ENCODE measurements around the gene GID8. TPM values are rescaled to one million over a fixed set of nuclear protein-coding genes. Genes with fewer than 3 reads are reported as not detected.

GID8 gene
- total and polyA plus RNA-seq, 2 donors, result 24.0 to 25.7 TPM

DNA sequence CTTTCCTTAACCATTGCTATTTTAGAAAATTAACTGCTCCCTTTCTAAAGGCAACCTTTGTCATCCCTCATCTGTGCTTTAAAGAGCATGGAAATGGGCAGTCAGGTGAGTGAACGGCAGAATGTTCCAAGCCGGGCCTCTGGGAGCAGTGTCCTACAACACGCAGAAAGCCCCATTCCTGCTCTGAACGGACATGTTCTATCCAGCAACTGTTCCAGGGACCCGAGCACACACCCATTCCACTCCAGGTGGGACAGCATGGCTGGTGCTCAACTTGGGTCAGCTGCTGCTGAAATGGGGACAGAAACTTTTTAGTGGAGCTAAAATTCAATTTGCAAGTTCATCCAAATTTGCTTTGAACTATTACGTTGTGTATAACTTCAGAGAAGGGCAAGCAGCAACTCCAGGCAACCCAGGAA, 38.3 kb upstream of the GID8 start:
- DNase-seq (ENCODE audit: low read depth in 6 of 9, low spot score in 9 of 9), result no peak
- no peaks in the 10 kb centered on the region for H3K27me3 ChIP-seq (ENCODE audit: control insufficient read depth in 2 of 2, insufficient read depth in 1 of 2, low read length in 1 of 2)
- WGBS, result 60% methylated on average over 6 of the region's 6 CpGs
- H3K36me3 ChIP-seq (ENCODE audit: control insufficient read depth in 2 of 2, insufficient read depth in 2 of 2, low read length in 1 of 2), result peaks cover 52 to 64% of the 10 kb centered on the region in 2 donors
- H3K9me3 ChIP-seq (ENCODE audit: control insufficient read depth in 2 of 2, insufficient read depth in 1 of 2, low read length in 1 of 2), result no peaks in the 10 kb centered on the region
- H3K4me3 ChIP-seq (ENCODE audit: low read length in 2 of 2), result no peak overlapping the region
- peak overlapping the region in 1 of 2 donors; percentile 47 for H3K27ac ChIP-seq (ENCODE audit: low read depth in 1 of 2, low read length in 1 of 2)
- H3K4me1 ChIP-seq (ENCODE audit: control insufficient read depth in 2 of 2, insufficient read depth in 2 of 2, low read length in 2 of 2), result peaks cover 11 to 23% of the 10 kb centered on the region in 2 donors

DNA sequence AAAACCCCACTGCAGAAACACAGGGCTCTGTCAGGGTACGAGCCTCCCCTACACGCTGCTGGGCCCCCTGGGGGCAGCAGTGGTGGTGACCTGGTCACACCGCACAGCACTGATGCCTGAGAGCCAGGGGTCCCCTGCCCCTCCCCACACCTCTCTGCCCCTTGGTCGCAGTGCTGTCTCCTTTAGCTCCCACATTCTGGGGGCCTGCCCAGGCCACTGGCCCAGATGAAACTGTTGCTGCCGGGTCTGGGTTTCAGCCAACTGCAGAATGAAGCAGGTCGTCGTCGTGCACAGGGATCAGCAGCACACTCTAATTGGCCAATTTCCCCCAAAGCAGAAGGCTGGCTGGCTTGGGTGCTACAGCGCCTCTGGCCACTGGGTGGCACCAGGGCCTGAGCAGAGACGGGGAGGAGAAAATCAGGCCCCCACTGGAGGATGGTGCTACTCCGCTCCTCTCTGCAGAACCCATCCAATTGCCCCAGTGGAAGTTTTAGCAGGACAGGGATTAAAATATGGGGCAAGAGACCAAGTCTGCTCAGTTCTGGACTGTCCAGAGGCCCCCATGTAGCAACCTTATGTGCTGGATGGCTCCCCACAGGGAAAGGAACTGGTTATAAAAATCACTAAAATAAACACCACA, 37.8 kb upstream of the GID8 start:
- Histone ChIP-seq H3K27ac (ENCODE audit: low read depth in 1 of 2, low read length in 1 of 2) (peak overlapping the region; percentile 25 to 82), H3K4me3 (ENCODE audit: low read length in 2 of 2) (no peak overlapping the region), H3K36me3 (ENCODE audit: control insufficient read depth in 2 of 2, insufficient read depth in 2 of 2, low read length in 1 of 2) (peaks cover 52 to 64% of the 10 kb centered on the region in 2 donors), H3K4me1 (ENCODE audit: control insufficient read depth in 2 of 2, insufficient read depth in 2 of 2, low read length in 2 of 2) (peaks cover 11 to 23% of the 10 kb centered on the region in 2 donors), H3K9me3 (ENCODE audit: control insufficient read depth in 2 of 2, insufficient read depth in 1 of 2, low read length in 1 of 2) (no peaks in the 10 kb centered on the region), H3K27me3 (ENCODE audit: control insufficient read depth in 2 of 2, insufficient read depth in 1 of 2, low read length in 1 of 2) (no peaks in the 10 kb centered on the region)
- 12% methylated on average over 11 of the region's 11 CpGs for WGBS
- DNase-seq (ENCODE audit: low read depth in 6 of 9, low spot score in 9 of 9), result peak in 7 of 9 donors; percentile 37 to 81 (median 70)

DNA sequence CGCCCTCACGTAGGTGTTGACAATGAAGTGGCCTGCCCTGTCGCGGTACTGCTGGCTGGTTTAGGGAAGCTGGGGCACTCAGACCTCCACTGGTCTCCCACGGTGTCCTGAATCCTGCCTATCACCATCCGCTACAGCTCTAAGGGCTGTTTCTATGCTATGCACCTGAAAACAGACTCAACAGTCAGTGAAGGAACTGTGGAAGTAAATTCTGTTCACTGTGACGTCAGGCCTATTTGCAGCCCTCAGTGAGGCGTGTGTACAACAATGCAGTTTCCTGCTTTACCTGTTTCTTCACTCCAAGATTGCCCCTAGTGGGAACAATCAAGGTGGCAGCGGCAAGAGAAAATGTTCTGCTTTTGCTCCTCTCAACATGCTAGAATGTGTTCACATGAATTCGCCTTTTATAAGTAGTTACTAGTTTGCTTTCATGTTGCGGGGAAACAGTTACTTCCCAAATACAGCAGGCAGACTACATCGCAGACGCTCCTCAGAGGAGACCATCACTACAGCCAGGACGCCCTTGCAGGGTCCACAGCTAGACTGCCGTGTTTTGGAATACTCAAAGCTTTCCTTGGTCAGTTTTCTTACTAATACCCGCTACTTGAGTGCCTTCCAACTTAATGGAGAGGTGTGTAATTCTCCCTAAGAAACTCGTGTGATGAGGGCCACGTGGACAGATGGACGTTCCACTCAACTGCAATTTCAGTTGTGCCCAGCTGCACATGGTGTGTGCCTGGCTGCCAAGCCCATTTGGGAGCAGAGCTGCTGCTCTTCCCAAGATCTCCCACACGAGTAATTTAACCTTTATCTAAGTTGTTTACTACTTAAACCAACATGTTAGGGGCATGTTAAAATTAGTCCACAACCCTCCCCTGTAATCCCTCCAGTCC, 37.0 kb upstream of the GID8 start:
- Histone ChIP-seq H3K27ac (ENCODE audit: low read depth in 1 of 2, low read length in 1 of 2) (peak overlapping the region; percentile 25 to 82), H3K4me3 (ENCODE audit: low read length in 2 of 2) (no peak overlapping the region), H3K4me1 (ENCODE audit: control insufficient read depth in 2 of 2, insufficient read depth in 2 of 2, low read length in 2 of 2) (peaks cover 11 to 23% of the 10 kb centered on the region in 2 donors), H3K36me3 (ENCODE audit: control insufficient read depth in 2 of 2, insufficient read depth in 2 of 2, low read length in 1 of 2) (peaks cover 52 to 64% of the 10 kb centered on the region in 2 donors), H3K9me3 (ENCODE audit: control insufficient read depth in 2 of 2, insufficient read depth in 1 of 2, low read length in 1 of 2) (no peaks in the 10 kb centered on the region), H3K27me3 (ENCODE audit: control insufficient read depth in 2 of 2, insufficient read depth in 1 of 2, low read length in 1 of 2) (no peaks in the 10 kb centered on the region)
- DNase-seq (ENCODE audit: low read depth in 6 of 9, low spot score in 9 of 9), result peak in 1 of 9 donors; percentile 56
- WGBS, result 76% methylated on average over 20 of the region's 20 CpGs

- H3K27me3 ChIP-seq (ENCODE audit: control insufficient read depth in 2 of 2, insufficient read depth in 1 of 2, low read length in 1 of 2), result no peaks in the 10 kb centered on the region
- no peak for DNase-seq (ENCODE audit: low read depth in 6 of 9, low spot score in 9 of 9)
- 98% methylated on average over 11 of the region's 11 CpGs for WGBS
- H3K36me3 ChIP-seq (ENCODE audit: control insufficient read depth in 2 of 2, insufficient read depth in 2 of 2, low read length in 1 of 2), result peaks cover 53 to 64% of the 10 kb centered on the region in 2 donors
- peaks cover 11 to 23% of the 10 kb centered on the region in 2 donors for H3K4me1 ChIP-seq (ENCODE audit: control insufficient read depth in 2 of 2, insufficient read depth in 2 of 2, low read length in 2 of 2)
- no peak overlapping the region for H3K27ac ChIP-seq (ENCODE audit: low read depth in 1 of 2, low read length in 1 of 2)
- H3K4me3 ChIP-seq (ENCODE audit: low read length in 2 of 2), result no peak overlapping the region
- H3K9me3 ChIP-seq (ENCODE audit: control insufficient read depth in 2 of 2, insufficient read depth in 1 of 2, low read length in 1 of 2), result no peaks in the 10 kb centered on the region
Observed at GRCh38 chr20:62901891-62902290, 36.1 kb upstream of the GID8 start.

GRCh38 chr20:62902926-62903615, 34.9 kb upstream of the GID8 start:
- peaks cover 65 to 75% of the 10 kb centered on the region in 2 donors for H3K36me3 ChIP-seq (ENCODE audit: control insufficient read depth in 2 of 2, insufficient read depth in 2 of 2, low read length in 1 of 2)
- H3K27me3 ChIP-seq (ENCODE audit: control insufficient read depth in 2 of 2, insufficient read depth in 1 of 2, low read length in 1 of 2), result no peaks in the 10 kb centered on the region
- H3K27ac ChIP-seq (ENCODE audit: low read depth in 1 of 2, low read length in 1 of 2), result no peak overlapping the region
- H3K4me3 ChIP-seq (ENCODE audit: low read length in 2 of 2), result no peak overlapping the region
- peaks cover 11 to 23% of the 10 kb centered on the region in 2 donors for H3K4me1 ChIP-seq (ENCODE audit: control insufficient read depth in 2 of 2, insufficient read depth in 2 of 2, low read length in 2 of 2)
- no peak for DNase-seq (ENCODE audit: low read depth in 6 of 9, low spot score in 9 of 9)
- 93% methylated on average over 7 of the region's 7 CpGs for WGBS
- H3K9me3 ChIP-seq (ENCODE audit: control insufficient read depth in 2 of 2, insufficient read depth in 1 of 2, low read length in 1 of 2), result no peaks in the 10 kb centered on the region

DNA sequence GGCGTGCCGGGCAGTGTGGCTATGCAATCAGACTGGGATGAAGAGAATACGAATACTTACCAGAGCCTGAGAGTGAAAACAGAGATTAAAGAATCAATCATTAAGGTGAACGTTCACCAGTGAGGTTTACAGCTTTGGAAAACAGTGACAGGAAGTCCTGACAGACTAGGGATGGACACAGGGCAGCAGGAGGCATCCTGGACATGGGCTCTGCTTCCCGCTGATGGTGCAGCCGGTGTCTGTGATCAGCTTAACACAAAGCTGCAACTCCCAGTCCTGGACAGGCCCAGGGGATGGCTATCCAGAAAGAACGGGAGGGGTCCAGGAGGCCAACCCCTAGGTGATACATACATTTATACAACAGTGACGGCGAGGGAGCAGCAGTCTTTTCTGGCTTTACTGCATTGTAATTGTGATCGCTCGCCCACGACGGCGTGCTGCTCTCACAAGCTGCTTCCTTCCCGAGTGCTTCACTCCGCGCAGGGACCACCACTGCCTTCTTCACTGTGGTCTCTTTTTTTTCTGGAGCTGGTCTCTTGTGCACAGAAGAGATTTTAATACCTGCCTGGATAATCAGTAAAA, 32.3 kb upstream of the GID8 start:
- no peak for DNase-seq (ENCODE audit: low read depth in 6 of 9, low spot score in 9 of 9)
- peaks cover 0 to 7% of the 10 kb centered on the region in 2 donors for H3K4me1 ChIP-seq (ENCODE audit: control insufficient read depth in 2 of 2, insufficient read depth in 2 of 2, low read length in 2 of 2)
- H3K27ac ChIP-seq (ENCODE audit: low read depth in 1 of 2, low read length in 1 of 2), result no peak overlapping the region
- no peaks in the 10 kb centered on the region for H3K9me3 ChIP-seq (ENCODE audit: control insufficient read depth in 2 of 2, insufficient read depth in 1 of 2, low read length in 1 of 2)
- H3K36me3 ChIP-seq (ENCODE audit: control insufficient read depth in 2 of 2, insufficient read depth in 2 of 2, low read length in 1 of 2), result peaks cover 90 to 98% of the 10 kb centered on the region in 2 donors
- no peak overlapping the region for H3K4me3 ChIP-seq (ENCODE audit: low read length in 2 of 2)
- WGBS, result 98% methylated on average over 17 of the region's 17 CpGs
- H3K27me3 ChIP-seq (ENCODE audit: control insufficient read depth in 2 of 2, insufficient read depth in 1 of 2, low read length in 1 of 2), result no peaks in the 10 kb centered on the region

DNA sequence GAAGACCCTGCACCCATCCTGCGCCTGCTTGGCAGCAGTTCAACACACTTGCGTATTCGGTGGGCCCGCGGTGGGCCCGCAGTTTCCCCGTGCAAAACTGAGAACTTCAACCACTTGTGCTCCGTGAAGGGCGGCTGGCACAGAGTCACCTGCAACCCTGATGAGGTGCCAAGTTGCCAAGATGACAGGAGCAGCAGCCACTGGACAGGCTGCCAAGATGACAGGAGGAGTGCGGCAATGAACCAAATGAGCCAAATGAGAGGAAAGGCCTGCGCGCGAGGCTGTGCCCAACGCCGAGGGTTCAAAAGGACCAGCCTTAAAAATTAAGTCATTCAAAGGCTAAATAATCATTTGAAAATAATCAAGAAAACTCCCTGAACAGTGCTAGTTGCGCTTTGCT, 31.7 kb upstream of the GID8 start:
- peaks cover 96 to 98% of the 10 kb centered on the region in 2 donors for H3K36me3 ChIP-seq (ENCODE audit: control insufficient read depth in 2 of 2, insufficient read depth in 2 of 2, low read length in 1 of 2)
- H3K4me1 ChIP-seq (ENCODE audit: control insufficient read depth in 2 of 2, insufficient read depth in 2 of 2, low read length in 2 of 2), result peaks cover 0 to 3% of the 10 kb centered on the region in 2 donors
- H3K27ac ChIP-seq (ENCODE audit: low read depth in 1 of 2, low read length in 1 of 2), result no peak overlapping the region
- WGBS, result 98% methylated on average over 16 of the region's 16 CpGs
- no peaks in the 10 kb centered on the region for H3K9me3 ChIP-seq (ENCODE audit: control insufficient read depth in 2 of 2, insufficient read depth in 1 of 2, low read length in 1 of 2)
- no peak for DNase-seq (ENCODE audit: low read depth in 6 of 9, low spot score in 9 of 9)
- H3K4me3 ChIP-seq (ENCODE audit: low read length in 2 of 2), result no peak overlapping the region
- H3K27me3 ChIP-seq (ENCODE audit: control insufficient read depth in 2 of 2, insufficient read depth in 1 of 2, low read length in 1 of 2), result no peaks in the 10 kb centered on the region

- Histone ChIP-seq H3K27me3 (ENCODE audit: control insufficient read depth in 2 of 2, insufficient read depth in 1 of 2, low read length in 1 of 2) (no peaks in the 10 kb centered on the region), H3K4me3 (ENCODE audit: low read length in 2 of 2) (no peak overlapping the region), H3K4me1 (ENCODE audit: control insufficient read depth in 2 of 2, insufficient read depth in 2 of 2, low read length in 2 of 2) (peaks cover 0 to 3% of the 10 kb centered on the region in 2 donors), H3K9me3 (ENCODE audit: control insufficient read depth in 2 of 2, insufficient read depth in 1 of 2, low read length in 1 of 2) (no peaks in the 10 kb centered on the region), H3K27ac (ENCODE audit: low read depth in 1 of 2, low read length in 1 of 2) (no peak overlapping the region), H3K36me3 (ENCODE audit: control insufficient read depth in 2 of 2, insufficient read depth in 2 of 2, low read length in 1 of 2) (peaks cover 96 to 98% of the 10 kb centered on the region in 2 donors)
- no peak for DNase-seq (ENCODE audit: low read depth in 6 of 9, low spot score in 9 of 9)
- 93% methylated on average over 31 of the region's 31 CpGs for WGBS
Observed at GRCh38 chr20:62906647-62907375, 31.1 kb upstream of the GID8 start.
